DLD1 (cell line): Measurements from ENCODE around the gene SLC22A12.

ENCODE experiments used
- in situ Hi-C: cut with HindIII; loops from 2 replicates; pipeline ENCODE4 v1.10.0; 2017; ENCODE audit warnings: low sequenced_read_pairs

The SLC22A12 gene

DNA sequence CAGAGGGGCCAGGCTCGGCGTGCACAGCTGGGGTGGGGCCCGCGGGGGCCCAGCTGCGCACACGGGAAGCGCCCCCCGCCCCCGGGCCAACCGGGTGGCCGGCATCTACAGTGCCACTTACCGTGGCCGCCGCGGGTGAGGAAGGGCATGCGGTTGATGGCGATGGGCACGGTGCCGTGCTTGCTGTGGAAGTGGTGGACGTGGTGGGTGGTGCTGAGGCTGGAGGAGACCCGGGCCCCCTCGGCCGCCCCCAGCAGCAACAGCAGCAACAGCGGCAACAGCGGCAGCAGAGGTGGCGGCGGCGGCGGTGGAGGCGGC, 51.4 kb downstream of the SLC22A12 start:
- in situ Hi-C loops = loop anchor here (25.0 kb wide), 1 partner anchor 105 kb away; no protein-coding TSS in a partner anchor

- in situ Hi-C loops = loop anchor here (25.0 kb wide), 1 partner anchor 106 kb away; no protein-coding TSS in a partner anchor
These were observed 51.8 kb downstream of the SLC22A12 start for GRCh38 chr11:64642871-64643255.

- in situ Hi-C loops = loop anchor here (25.0 kb wide), 1 partner anchor 106 kb away; no protein-coding TSS in a partner anchor
These were observed 52.3 kb downstream of the SLC22A12 start for GRCh38 chr11:64643256-64643881.

DNA sequence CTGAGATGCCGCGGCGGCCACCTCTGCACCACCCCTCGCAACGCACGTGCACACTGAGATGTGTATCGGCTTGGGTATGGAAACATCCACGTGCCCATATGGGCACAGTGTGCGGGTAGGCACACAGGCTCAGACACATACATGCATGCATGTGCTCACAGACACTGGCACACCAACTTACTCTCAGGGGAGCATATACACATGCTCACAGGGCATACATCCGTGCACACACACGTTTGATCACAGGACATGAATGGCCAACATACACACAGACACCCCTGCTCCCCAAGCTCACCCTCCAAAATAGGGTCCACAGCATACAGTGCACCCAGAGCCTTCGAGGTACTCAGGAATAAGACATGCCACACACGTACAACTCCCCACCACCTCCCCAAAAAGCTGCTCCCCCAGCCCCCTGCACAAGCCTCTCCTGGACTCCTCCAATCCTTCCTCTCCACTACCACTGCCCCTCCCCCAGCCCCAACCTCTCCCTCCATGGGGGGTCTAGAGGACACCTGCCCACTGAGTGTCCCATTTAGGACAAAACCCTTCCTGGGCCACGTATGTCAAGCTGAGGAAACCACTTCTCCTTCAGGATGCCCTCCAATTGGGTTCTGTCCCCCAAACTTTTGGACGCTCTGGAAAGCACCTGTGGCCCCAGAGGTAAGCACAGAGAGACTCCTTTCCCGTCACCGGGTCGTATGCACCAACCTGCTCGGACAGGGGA, 53.1 kb downstream of the SLC22A12 start:
- in situ Hi-C loops = loop anchor here (25.0 kb wide), 1 partner anchor 107 kb away; no protein-coding TSS in a partner anchor

- in situ Hi-C loops = loop anchor here (25.0 kb wide), 1 partner anchor 107 kb away; no protein-coding TSS in a partner anchor
These were observed 53.7 kb downstream of the SLC22A12 start for GRCh38 chr11:64644647-64645275.

DNA sequence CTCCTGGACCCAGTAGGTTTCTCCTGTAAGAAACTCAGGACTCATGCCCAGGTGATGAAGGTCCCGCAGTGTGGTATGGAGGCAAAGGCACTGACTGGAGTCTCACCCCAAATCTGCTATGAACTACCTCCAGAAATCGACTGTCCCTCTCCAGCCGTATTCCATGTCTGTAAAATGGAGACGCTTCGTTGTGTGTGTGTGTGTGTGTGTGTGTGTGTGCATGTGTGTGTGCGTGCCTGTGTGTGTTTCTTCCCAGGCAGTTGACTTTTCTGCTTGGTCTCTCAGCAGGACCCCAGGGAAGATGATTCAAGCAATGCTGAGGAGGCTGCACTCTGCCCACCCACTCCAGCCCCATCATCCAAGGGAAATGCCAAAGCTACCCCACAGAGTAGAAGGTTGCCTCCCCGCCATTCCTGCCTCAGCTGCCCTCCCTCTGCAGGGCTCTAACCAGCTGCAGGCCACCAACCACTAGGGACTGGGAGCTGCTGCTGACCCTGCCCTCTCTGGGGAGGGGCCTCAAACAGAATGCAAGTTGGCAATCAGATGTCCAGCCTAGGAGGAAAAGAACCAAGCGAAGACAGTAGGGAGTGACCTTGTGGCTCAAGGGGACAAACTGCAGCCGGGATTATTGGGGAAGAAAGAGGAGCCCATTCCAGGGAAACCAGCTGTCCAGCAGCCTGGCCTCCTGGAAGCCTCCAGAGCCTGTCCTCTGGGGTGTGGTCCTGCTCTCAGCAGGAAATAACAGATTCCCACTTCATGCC, 56.2 kb downstream of the SLC22A12 start:
- in situ Hi-C loops = loop anchor here (25.0 kb wide), 1 partner anchor 110 kb away; no protein-coding TSS in a partner anchor

DNA sequence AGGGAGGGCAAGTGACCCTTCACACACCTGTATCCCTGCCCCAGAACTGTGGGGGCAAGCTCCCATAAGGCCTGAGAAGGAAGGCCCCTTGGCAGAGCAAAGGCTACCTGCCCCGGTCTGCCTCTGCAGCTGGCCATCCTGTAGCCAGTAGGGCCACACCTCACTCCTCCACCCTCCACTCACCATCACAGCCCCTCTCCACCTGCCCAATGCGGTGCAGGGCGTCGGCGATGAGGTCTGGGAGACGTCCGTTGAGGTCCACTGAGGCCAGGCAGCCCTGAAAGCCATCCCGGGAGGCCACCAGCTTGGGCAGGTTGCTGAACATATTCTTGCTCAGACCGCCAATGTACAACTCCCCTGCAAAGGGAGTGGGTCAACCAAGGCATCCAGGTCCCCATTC, 57.5 kb downstream of the SLC22A12 start:
- in situ Hi-C loops = loop anchor here (25.0 kb wide), 1 partner anchor 111 kb away; no protein-coding TSS in a partner anchor

- in situ Hi-C loops = loop anchor here (25.0 kb wide), 1 partner anchor 112 kb away; no protein-coding TSS in a partner anchor
These were observed 58.3 kb downstream of the SLC22A12 start for GRCh38 chr11:64649291-64649697.

DNA sequence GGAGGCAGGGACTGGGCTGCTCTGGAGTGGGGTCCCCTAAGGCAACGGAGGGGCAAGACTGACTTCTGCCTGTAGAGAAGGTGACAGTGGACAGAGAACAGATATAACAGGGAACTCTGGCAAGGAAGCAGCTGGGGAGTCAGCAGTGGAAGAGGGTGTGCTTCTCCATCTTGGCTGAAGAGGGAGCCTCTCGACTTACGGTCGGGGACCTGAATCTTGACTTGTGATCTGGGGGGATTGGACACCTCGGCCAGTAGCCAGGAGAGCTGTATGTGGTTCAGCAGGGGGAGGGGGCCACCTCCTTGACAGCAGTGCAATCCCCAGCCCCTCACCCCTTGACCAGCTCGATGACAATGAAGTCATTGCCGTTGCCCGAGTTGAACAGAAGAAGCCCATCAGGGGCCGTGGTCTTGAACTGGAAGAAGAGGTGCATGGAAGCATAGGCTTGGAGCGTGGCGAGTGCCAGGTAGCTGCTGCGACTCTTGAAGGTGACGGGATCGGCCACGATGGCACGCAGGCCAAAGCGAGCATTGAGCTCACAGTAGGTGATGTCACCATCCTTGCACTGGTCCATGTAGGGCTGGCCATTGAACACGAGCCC, 60.0 kb downstream of the SLC22A12 start:
- in situ Hi-C loops = no loop called here
